SK-N-SH (cell line): ENCODE data around the gene CEP112.

ENCODE experiments used
- EP300 ChIP-seq, 2 experiments: IDR thresholded peaks; 2 replicates each; pipeline versions ENCODE4 v1.4.0 to v1.6.1; 2012; ENCODE audit warnings: borderline replicate concordance in 1 of 2, low read depth in 1 of 2, low read length in 1 of 2
- JUND ChIP-seq: IDR thresholded peaks from 2 replicates; pipeline ENCODE4 v1.4.0; 2012
- MEF2A ChIP-seq: IDR thresholded peaks from 2 replicates; pipeline ENCODE4 v1.4.0; 2012; ENCODE audit warnings: low read depth, borderline replicate concordance
- RAD21 ChIP-seq: IDR thresholded peaks from 2 replicates; pipeline ENCODE4 v1.6.1; 2012; ENCODE audit warnings: mild to moderate bottlenecking, low read length
- RCOR1 ChIP-seq: fragments of 150-350 bp; IDR thresholded peaks from 2 replicates; pipeline ENCODE4 v1.6.1; 2017; ENCODE audit warnings: antibody characterized with exemption, low read length
- RFX5 ChIP-seq: IDR thresholded peaks from 2 replicates; pipeline ENCODE4 v1.6.1; 2012; ENCODE audit warnings: mild to moderate bottlenecking, improper control_type of control experiment, low read length
- SMC3 ChIP-seq: IDR thresholded peaks from 2 replicates; pipeline ENCODE4 v1.6.1; 2012; ENCODE audit warnings: low read depth, low read length, improper control_type of control experiment
- TEAD4 ChIP-seq: IDR thresholded peaks from 2 replicates; pipeline ENCODE4 v1.4.0; 2012; ENCODE audit warnings: mild to moderate bottlenecking, borderline replicate concordance; ENCODE audit not compliant: insufficient read depth
- TF ChIP-seq, protein P1 (sequence below): fragments of 150-350 bp; IDR thresholded peaks from 2 replicates; pipeline ENCODE4 v1.6.1; 2017; ENCODE audit warnings: antibody characterized with exemption, low read length, low read depth, borderline replicate concordance
- TF ChIP-seq, protein P2 (sequence below): fragments of 200-600 bp; sonication (generic); IDR thresholded peaks from 2 replicates; pipeline ENCODE4 v1.6.1; 2017; ENCODE audit warnings: antibody characterized with exemption, mild to moderate bottlenecking, moderate library complexity
- TF ChIP-seq, protein P3 (sequence below): IDR thresholded peaks from 2 replicates; pipeline ENCODE4 v1.6.1; 2012; ENCODE audit warnings: mild to moderate bottlenecking, low read depth, low read length, moderate library complexity
- TF ChIP-seq, protein P4 (sequence below): fragments of 150-350 bp; IDR thresholded peaks from 2 replicates; pipeline ENCODE4 v1.6.1; 2016; ENCODE audit warnings: mild to moderate bottlenecking, low read depth, low read length
- TF ChIP-seq, protein P5 (sequence below): IDR thresholded peaks from 2 replicates; pipeline ENCODE4 v1.4.0; 2012; ENCODE audit warnings: low read depth

DNA sequence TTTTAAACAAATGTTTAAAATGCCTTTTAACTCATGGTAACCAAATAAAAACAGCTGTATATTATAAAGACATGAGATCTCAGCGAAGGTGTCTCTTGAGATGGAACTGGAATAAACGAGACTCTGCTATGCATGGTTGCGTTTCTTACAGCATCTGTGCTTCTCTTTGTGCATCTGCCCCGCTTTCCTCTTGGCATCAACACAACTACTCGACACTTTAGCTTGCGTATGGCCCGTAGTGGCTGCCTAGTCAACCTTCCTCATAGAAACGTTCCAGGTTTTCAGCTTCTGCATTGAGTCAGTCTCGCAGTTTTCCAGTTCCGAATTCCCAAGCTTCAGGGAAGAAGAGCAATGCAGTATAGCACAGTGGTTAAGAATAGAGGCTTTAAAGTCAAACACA, 214.9 kb downstream of the CEP112 start:
- TF ChIP-seq, protein P1, sequence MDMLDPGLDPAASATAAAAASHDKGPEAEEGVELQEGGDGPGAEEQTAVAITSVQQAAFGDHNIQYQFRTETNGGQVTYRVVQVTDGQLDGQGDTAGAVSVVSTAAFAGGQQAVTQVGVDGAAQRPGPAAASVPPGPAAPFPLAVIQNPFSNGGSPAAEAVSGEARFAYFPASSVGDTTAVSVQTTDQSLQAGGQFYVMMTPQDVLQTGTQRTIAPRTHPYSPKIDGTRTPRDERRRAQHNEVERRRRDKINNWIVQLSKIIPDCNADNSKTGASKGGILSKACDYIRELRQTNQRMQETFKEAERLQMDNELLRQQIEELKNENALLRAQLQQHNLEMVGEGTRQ: no peak
- TF ChIP-seq, protein P2, sequence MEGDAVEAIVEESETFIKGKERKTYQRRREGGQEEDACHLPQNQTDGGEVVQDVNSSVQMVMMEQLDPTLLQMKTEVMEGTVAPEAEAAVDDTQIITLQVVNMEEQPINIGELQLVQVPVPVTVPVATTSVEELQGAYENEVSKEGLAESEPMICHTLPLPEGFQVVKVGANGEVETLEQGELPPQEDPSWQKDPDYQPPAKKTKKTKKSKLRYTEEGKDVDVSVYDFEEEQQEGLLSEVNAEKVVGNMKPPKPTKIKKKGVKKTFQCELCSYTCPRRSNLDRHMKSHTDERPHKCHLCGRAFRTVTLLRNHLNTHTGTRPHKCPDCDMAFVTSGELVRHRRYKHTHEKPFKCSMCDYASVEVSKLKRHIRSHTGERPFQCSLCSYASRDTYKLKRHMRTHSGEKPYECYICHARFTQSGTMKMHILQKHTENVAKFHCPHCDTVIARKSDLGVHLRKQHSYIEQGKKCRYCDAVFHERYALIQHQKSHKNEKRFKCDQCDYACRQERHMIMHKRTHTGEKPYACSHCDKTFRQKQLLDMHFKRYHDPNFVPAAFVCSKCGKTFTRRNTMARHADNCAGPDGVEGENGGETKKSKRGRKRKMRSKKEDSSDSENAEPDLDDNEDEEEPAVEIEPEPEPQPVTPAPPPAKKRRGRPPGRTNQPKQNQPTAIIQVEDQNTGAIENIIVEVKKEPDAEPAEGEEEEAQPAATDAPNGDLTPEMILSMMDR: no peak
- TF ChIP-seq, protein P3, sequence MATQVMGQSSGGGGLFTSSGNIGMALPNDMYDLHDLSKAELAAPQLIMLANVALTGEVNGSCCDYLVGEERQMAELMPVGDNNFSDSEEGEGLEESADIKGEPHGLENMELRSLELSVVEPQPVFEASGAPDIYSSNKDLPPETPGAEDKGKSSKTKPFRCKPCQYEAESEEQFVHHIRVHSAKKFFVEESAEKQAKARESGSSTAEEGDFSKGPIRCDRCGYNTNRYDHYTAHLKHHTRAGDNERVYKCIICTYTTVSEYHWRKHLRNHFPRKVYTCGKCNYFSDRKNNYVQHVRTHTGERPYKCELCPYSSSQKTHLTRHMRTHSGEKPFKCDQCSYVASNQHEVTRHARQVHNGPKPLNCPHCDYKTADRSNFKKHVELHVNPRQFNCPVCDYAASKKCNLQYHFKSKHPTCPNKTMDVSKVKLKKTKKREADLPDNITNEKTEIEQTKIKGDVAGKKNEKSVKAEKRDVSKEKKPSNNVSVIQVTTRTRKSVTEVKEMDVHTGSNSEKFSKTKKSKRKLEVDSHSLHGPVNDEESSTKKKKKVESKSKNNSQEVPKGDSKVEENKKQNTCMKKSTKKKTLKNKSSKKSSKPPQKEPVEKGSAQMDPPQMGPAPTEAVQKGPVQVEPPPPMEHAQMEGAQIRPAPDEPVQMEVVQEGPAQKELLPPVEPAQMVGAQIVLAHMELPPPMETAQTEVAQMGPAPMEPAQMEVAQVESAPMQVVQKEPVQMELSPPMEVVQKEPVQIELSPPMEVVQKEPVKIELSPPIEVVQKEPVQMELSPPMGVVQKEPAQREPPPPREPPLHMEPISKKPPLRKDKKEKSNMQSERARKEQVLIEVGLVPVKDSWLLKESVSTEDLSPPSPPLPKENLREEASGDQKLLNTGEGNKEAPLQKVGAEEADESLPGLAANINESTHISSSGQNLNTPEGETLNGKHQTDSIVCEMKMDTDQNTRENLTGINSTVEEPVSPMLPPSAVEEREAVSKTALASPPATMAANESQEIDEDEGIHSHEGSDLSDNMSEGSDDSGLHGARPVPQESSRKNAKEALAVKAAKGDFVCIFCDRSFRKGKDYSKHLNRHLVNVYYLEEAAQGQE: no peak
- TF ChIP-seq RFX5: no peak
- no peak for TF ChIP-seq TEAD4
- TF ChIP-seq, protein P4, sequence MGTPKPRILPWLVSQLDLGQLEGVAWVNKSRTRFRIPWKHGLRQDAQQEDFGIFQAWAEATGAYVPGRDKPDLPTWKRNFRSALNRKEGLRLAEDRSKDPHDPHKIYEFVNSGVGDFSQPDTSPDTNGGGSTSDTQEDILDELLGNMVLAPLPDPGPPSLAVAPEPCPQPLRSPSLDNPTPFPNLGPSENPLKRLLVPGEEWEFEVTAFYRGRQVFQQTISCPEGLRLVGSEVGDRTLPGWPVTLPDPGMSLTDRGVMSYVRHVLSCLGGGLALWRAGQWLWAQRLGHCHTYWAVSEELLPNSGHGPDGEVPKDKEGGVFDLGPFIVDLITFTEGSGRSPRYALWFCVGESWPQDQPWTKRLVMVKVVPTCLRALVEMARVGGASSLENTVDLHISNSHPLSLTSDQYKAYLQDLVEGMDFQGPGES: no peak
- no peak for TF ChIP-seq MEF2A
- TF ChIP-seq JUND: no peak
- TF ChIP-seq RCOR1: no peak
- TF ChIP-seq, protein P5, sequence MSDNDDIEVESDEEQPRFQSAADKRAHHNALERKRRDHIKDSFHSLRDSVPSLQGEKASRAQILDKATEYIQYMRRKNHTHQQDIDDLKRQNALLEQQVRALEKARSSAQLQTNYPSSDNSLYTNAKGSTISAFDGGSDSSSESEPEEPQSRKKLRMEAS: no peak
- TF ChIP-seq EP300 (IDR thresholded peaks at IDR 0.05; ENCODE audit: borderline replicate concordance in 1 of 2, low read depth in 1 of 2, low read length in 1 of 2): no peak
- no peak for TF ChIP-seq RAD21
- TF ChIP-seq SMC3: no peak
